WI38 (cell line): Measurements from ENCODE around the gene HTR2B.
"Not testable (repeated sequence)": the region's sequence is repeated elsewhere in the genome, so short reads cannot be mapped to it uniquely, and the experiment has no call there.

Source experiments
- H3K4me3 ChIP-seq: 2 replicates; pipeline ENCODE4 v1.5.1; 2011; ENCODE audit warnings: low read depth, mild to moderate bottlenecking, control low read depth, low read length
- TF ChIP-seq, protein P1 (sequence below): IDR thresholded peaks from 2 replicates; pipeline ENCODE4 v1.5.1; 2012; ENCODE audit warnings: low read depth, mild to moderate bottlenecking, control low read depth, low read length

Gene HTR2B

GRCh38 chr2:231152800-231153557 is 28.1 kb upstream of the HTR2B start:
- H3K4me3 ChIP-seq = no peak overlapping the region

DNA sequence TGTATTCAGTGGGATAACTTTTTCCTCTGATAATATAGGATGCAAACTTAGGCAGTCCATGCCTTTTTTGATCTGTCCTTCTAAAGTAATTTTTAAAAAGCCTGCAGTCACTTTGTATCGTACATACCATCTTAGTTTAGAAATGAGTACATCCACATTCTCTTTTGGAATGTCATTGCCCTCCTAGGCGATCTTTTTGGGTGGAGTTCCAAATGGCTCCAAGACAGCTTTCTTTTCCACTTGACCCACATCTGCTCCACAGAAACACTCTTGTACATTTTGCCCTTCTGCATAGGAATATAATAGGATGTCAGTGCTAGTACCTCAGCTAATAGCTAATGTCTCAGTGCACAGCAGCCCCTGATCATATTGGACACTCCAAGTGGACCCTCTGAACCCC is 21.8 kb upstream of the HTR2B start:
- TF ChIP-seq, protein P1, sequence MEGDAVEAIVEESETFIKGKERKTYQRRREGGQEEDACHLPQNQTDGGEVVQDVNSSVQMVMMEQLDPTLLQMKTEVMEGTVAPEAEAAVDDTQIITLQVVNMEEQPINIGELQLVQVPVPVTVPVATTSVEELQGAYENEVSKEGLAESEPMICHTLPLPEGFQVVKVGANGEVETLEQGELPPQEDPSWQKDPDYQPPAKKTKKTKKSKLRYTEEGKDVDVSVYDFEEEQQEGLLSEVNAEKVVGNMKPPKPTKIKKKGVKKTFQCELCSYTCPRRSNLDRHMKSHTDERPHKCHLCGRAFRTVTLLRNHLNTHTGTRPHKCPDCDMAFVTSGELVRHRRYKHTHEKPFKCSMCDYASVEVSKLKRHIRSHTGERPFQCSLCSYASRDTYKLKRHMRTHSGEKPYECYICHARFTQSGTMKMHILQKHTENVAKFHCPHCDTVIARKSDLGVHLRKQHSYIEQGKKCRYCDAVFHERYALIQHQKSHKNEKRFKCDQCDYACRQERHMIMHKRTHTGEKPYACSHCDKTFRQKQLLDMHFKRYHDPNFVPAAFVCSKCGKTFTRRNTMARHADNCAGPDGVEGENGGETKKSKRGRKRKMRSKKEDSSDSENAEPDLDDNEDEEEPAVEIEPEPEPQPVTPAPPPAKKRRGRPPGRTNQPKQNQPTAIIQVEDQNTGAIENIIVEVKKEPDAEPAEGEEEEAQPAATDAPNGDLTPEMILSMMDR = no peak
- H3K4me3 ChIP-seq = no peak overlapping the region

More at GRCh38 chr2:231152800-231153557, 28.1 kb upstream of the HTR2B start:
- TF ChIP-seq, protein P1 = no peak

GRCh38 chr2:231144896-231145295 is 20.1 kb upstream of the HTR2B start:
- no peak overlapping the region for H3K4me3 ChIP-seq
- TF ChIP-seq, protein P1 = no peak

- H3K4me3 ChIP-seq = not testable (repeated sequence)
These were observed 16.0 kb upstream of the HTR2B start for GRCh38 chr2:231140808-231141207.

DNA sequence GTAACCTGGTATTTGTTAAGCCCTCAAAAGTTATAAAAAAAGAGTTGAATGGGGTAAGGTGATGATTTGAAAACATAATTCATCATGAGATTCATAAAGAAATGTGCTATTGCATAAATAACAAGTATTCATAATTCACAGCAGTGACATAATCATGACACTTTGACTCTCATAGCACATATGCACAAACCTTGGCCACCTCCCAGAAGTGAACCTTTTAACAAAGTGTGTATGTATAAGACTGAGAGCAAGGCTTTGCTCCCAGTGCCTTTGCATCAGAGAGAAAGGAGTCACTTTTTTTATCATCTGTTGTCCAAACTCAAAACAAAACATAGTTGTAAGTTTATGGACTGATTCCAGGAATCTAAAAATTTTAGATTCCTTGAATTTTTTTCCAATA is 15.0 kb upstream of the HTR2B start:
- H3K4me3 ChIP-seq = no peak overlapping the region
- TF ChIP-seq, protein P1 = no peak

DNA sequence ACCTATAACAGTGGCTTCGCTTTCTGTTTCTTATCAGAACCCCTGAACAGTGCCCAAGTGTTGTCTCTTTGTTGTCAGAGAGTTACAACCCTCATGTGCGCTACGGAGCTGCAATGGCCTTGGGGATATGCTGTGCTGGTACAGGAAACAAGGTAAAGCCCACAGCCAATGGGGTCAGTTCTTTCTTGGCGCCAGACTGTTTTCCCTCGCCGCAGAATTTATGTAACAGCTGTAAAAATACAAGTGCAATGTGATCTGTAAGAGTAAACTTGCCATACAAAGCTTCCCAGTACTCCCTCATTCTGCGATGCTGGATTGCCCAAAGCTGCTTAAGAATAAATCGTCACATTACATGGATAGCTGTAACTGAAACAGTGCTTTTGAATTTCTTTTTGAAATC is 13.9 kb upstream of the HTR2B start:
- no peak overlapping the region for H3K4me3 ChIP-seq
- TF ChIP-seq, protein P1 = no peak

DNA sequence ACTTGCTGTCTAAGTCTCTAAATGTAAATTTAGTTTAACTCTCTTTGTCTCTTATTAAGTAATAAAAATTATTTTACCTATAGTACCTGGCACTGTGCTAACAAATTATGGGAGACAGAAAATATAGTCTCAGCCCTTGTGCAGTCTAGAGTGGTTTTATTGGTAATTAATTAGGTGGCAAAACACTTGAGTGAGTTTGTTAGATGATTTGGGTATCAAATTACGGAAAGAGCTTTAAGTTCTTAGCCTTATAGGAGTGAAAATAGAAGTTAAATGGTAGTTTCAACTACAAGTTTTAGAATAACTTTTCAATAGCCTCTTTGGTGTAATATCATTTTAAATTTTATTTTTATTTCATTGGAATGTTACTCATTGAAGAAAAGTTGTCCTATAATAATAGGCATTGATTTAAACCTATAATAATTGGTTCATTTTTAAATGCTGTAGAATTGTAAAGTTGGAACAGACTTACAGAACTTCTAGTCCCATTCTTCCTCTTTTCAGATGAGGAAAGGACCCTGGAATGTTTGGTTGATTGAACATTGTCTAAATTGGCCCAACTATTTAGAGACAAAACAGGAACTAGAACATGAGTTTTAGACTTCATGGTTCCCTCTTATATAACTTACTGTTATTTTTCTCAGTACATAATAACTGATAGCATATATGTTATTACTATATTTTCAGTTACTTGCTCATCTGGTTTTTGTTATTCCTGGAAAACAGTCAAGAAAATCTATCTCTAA is 10.2 kb upstream of the HTR2B start:
- H3K4me3 ChIP-seq = no peak overlapping the region
- TF ChIP-seq, protein P1 = no peak
